Activated CD8-positive, alpha-beta memory T cell treated with anti-CD3 and anti-CD28 coated beads for 48 hours (primary cell): ENCODE data around the gene HLA-DRA.

Source experiments
- DNase-seq, 3 experiments: peaks; one replicate each; pipeline ENCODE4 v3.0.0-alpha.2; 2020; ENCODE audit warnings: low read depth in 2 of 3, low spot score in 2 of 3

HLA-DRA gene

DNA sequence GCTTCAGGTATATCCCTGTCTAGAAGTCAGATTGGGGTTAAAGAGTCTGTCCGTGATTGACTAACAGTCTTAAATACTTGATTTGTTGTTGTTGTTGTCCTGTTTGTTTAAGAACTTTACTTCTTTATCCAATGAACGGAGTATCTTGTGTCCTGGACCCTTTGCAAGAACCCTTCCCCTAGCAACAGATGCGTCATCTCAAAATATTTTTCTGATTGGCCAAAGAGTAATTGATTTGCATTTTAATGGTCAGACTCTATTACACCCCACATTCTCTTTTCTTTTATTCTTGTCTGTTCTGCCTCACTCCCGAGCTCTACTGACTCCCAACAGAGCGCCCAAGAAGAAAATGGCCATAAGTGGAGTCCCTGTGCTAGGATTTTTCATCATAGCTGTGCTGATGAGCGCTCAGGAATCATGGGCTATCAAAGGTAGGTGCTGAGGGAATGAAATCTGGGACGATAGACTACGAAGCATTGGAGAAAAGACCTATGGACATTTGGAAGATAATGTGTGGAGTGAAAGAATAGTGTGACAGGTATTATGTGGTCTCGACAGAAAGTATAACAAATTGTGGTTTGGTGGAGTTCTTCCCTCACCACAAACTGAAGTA is at the start of gene HLA-DRA:
Gene HLA-DRA (plus strand): TSS at position 286 of the 613 bp plus-strand sequence. CDS start 64 bp downstream, at position 350.
- DNase-seq: peak in 1 of 3 experiments; percentile 24

DNA sequence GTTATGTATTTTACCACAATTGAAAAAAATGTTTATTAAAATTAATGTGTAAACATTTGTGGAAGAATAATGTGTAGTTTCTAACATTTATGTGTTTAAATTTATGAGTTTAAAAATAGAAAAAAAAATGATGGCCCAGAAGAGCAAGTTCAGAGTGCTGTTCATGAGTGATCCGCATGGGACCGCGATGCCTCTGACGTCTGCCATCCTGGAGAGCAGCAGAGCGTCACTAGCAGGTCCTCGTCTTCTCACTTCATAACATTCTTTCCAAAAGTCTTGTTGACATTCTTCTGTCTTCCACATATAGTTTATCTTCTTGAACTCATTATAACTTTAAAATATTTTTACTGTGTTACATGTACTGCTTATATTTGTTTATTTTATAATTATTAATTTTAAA is 48.2 kb upstream of the HLA-DRA start:
- DNase-seq: no peak

DNA sequence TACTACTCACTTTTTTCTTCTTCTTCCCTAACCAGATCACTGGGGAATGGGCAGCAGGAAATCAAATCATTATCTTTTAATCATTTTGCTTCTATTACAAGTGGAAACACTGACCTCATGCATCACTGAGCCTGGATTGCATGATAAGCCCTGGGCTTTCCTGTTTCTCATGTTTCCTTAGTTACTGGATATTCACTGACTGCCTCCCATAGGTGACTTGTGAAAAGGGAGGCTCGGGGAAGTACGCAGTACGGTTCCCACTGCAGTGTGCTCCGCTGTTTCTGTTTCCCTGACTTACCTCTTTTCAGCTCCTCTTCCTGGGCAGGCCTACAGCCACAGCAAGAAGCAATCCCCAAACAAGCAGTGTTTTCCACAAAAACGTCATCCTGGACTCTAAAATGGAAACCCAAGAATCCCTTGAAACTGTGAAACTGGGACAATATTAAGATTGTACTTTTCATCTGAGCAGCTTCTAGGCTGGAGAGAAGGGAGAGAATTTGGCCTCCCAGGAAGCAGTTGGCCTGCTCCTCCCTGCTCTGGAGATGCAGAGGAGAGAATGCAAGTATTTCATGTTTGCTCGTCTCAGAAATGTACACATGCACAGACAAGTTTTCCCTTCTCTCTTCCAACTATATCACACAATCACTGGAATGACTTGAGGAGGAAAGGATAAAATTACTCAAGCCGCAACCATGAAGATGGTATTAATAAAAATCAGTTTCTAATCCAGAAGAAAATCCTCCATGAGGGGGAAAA is 45.8 kb upstream of the HLA-DRA start:
- no peak for DNase-seq

DNA sequence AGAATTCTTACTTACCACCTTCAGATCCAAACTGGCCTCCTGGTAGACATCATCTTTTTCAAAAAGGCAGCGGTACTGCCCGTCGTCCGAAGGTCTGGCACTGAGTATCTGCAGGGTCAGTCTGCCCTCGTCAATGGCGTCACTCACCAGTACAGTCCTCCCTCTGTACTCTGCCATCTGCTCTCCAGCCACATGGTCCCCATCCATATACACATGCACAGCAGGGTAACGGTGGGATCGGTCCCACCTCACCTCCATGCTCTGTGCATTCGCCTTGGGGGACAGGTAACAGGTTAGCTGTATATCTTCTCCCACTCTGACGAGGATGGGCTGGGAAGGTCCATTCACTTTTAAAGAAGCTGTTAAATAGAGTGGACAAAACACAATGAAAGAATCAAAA is 43.7 kb upstream of the HLA-DRA start:
- DNase-seq: no peak

DNA sequence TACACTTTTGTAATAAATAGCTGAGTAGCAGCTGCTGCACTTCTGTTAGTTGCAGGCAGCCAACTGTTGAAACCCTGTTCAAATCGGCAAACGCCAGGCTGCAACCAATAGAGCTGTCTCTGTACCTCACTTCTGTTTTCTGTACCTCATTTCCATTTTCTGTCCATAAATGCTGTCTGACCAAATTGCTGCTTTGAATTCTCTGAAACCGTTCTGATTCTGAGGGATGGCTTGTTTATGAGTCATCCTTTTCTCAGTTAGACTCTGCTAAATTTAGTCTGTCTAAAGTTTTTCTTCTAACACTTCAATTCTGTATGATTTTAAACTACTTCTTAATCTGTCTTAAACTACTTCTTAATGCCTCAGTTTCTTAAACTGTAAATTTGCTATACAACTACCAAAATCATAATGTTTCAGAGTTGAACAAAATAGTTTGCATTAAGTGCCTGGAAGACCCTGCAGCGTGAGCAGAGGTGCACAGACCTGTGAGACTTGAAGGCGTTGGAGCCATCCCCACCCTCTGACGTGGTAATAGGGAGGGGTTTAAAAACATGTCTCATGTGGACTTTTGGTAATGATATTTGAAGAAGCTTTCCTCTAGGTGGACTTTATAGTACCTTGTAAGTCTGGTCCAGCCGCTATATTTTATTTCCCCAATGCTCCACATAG is 42.3 kb upstream of the HLA-DRA start:
- DNase-seq: no peak

DNA sequence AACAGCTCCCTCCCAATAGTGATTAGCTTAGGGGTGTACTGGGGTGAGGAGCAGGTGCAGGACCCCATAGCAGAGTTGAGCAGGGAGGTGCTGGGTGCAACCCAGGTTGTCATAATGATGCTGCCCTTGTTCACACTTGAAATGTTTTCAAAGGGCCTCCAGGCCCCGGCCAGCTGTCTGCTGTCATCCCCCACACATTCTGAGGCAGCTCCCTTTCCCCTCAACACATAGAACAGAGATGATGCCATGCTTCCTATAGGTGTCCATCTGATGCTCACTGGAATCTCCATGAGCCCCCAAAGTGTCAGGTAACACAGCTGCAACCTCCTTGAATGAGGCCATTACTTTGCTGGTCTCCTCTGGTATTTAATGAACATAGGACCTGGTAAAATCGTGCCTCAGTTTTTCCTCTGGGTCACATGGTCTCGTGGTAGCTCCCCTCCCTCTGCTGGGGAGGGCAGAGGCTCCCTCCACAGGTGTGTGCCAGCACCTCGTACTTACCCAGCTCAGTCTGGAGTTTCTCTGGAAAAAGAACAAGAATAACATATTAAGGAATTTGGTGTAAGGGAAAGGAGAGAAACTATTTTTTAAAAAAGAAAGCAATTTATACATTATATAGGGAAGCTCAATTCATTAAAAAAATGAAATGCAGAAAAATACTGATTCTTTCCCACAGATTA is 38.3 kb upstream of the HLA-DRA start:
- no peak for DNase-seq

DNA sequence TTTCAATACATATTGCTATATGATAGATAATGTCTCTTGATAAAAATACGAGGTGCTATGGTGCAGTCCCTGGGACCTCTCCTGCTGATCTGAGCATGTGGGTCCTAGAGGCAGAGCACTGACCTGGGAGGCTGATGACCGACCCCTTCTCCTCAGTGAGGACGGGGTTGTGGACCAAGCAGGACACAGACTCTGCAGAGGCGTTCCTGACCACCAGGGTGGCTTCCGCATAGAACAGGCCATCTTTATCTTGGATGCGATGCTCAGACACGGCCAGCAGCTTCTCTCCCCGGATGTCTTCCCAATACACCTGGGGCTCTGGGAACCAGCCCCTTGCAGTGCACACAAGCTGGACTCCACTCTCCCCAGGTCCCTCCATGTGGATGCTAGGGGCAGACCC is 36.9 kb upstream of the HLA-DRA start:
- DNase-seq: no peak

DNA sequence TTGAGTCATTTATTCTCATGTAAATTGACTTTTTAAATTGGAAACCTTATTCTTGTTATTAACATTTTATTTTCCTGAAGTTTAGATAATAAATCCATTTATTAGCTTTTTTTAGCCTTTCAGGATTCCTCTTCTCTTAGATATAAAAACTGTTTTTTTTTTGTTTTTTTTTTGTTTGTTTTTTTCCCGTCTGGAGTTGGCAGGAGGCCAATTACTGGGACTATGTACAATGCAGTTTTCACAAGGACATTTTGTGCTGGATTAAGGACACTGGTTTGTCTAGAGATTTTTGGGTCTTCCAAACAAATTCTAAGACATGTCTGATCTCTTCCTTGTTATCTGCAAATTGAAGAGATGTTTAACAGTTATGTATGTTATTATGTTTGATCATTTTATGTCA is 34.0 kb upstream of the HLA-DRA start:
- DNase-seq: no peak

DNA sequence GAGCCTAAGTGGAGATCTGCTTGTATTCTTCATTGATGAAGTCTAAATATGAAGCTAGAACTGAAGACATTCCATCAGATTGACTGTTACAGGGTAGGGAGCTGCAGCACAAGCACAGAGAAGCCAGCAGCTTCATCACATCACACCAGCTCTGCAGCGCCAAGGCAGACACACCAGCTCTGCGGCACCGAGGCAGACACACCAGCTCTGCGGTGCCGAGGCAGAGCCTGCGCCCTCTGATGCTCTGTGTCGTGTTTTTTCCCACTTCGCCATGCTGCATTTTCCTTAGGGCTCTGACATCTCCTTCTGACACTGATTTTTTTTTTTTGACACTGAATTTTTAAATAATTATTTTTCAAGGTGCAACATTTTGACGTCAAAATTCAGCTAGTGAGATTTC is 33.5 kb upstream of the HLA-DRA start:
- no peak for DNase-seq

DNA sequence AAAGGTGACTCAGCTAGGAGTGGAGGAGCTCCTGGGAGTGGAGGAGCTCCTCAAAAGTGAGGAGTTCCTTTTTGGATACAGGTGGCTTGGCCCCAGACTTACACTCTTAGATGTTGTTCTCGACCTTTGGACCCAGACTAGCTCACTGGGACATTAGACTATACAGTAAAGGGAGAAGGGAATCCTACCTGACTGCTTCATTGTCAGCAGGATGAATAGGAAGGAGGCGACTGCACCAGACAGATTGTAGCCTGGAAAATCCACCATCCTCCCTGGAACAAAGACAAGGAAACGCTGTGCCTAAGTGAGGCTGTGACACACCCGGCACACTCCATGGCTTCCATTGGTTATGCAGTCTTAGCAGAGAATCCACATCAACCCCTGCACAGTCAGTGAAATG is 32.8 kb upstream of the HLA-DRA start, which contains the start of gene BTNL2:
Gene BTNL2 (minus strand): TSS at position 325 of the 400 bp plus-strand sequence. CDS start 58 bp downstream, at position 267.
- no peak for DNase-seq

DNA sequence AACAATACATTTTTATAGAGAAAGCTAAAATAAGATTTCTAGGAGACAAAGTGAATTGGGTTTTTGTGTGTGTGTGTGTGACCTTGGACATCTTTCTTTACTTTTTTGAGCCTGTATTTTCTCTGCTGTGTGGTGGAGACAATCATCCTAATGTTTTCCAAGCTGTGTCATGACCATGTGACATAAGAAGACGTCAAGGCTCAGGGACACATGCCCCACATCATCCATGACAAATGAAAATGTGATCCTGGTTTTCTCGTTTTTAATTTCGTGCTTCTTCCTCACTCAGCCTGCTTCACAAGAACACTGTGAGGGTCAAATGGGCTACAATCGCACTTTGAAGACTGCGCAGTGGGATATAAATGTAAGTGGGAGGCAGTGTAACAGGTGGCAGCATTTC is 28.8 kb upstream of the HLA-DRA start:
- DNase-seq: no peak

DNA sequence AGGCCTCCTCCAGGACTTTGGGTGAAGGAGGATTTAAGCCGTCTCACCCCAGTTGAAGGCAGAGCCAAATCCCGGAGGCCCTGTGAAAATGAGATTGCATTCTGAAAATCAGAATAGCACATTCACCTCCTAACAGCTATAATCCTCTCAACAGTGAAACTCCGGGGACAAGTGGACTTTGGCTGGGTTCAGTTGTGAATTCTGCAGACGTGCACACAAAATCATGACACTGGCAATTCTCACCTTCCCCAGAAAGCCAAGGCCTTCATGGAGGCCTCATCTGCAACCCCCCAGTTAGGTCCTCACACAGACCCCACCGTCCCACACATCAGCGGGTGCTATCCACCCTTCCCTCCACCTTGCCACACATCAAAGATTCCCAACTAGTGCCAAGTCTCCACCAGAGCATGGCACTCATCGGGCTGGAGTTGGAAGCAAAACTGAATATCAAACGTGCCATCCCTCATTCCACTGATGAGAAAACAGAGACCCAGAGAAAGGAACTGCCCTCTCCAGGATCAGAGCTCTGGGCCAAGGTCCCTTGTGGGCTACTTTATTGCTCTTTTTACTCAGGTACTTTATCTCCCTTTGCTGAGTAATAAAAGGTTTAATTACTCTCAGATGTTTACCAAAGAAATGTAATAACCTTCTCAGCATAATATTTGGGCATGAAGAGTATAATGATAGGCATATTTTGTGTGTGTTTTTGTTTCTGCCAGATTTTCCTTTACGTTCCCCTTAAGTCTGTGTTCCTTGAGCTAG is 27.9 kb upstream of the HLA-DRA start:
- DNase-seq: no peak

DNA sequence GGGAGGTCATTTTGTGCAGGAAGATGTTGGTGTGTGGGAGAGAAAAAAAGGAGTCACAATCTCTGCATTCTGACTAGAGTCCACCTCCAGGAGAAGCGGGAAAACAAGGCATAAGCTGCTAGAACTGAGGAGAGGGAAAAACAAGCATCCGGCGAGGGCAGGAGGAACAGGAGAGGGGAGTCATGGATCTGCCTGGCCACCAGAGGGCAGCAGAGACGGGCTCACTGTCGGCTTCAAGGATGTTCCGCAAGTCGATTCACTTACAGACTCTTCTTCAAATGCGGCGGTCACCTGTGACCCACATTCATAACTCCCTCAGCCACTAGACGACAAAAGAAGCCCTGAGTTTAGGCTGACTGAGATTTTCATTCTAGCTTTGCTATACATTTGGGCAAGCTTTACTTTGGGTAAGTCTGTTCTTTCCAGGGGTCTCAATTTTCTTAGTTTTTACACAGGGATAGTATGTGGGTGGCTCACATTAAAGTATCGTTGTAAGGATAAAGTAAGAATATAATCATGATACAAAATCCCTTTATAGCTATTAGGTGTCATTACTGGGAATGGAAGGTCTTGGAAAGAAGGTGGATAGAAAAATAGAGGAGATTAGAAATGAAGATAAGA is 26.1 kb upstream of the HLA-DRA start:
- peak; percentile 56 to 73 (median 60) for DNase-seq

DNA sequence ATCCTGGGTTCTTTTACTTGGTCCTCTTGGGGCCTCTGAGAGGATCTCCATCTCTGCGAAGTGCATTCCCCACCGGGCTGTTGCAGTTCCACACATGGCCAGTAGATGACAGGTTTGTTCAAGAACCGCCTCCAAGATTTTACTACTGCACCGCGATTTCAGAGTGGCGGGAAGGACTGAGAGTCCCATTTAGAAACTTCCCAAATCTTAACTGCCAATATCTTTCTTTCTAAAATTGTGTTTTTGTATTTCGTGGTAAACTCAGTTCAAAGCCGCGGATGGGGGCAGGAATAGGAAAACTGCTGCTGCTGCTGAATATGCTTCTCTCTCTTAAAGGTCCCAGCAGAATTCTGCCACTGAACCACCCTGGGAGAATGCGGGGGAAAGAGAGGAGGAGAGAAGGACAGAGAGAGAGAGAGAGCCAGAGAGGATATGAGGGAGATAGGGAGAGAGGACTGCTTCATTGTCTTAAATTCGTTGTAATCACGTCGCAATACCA is 24.1 kb upstream of the HLA-DRA start:
- DNase-seq: peak; percentile 32 to 51 (median 42)

DNA sequence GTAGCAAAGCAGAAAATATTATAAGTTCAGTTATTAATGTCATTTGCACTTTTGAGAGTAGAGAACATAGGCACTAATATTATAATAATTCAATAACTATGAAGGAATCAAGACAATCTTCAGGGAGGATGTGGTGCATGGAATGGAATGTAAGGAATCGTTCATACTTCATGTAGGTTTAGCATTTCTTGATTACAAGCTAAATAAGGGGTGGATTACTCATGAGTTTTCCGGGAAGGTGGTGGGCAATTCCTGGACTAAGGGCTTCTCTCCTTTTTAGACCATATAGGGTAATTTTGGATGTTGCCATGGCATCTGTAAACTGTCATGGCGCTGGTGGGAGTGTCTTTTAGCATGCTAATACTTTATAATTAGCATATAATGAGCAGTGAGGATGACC is 23.7 kb upstream of the HLA-DRA start:
- no peak for DNase-seq

DNA sequence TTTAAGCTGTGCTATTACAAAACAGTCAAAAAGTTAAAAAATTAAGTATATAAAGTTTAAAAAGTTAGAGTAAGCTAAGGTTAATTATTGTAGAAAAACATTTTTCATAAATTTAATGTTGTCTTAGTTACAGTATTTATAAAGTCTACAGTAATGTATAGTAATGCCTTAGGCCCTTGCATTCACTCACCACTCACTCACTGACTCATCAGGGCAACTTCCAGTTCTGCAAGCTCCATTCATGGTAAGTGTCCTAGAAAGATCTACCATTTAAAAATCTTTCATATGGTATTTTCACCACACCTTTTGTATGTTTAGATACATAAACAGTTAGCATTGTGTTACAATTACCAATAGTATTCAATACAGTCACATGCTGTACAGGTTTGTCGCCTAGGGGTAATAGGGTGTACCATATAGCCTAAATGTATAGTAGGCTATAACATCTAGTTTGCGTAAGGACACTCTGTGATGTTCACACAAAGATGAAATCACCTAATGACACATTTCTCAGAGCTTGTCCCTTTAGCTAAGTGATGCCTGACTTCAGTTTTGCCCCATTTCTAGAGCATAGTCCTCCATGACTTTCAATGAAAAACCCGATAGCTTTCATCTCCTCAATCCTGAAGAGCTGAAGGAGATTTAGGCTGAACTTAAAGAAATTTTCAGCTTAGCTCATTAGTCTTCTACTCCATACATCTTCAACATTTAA is 14.9 kb upstream of the HLA-DRA start:
- no peak for DNase-seq

DNA sequence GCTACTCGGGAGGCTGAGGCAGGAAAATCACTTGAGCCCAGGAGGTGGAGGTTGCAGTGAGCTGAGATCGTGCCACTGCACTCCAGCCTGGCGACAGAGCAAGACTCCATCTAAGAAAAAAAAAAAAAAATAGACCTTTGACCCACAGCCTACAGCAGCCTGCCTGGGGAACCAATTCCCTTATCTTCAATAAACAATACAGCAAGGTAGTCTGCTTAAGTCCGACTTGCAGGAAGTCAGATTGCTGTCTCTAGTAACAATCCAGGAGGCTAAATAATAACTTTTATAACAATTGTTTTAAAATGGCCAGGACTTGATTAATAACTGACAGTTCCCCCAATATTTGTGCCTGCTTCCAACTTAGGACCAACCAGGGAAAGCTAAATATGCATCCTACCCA is 13.3 kb upstream of the HLA-DRA start:
- no peak for DNase-seq

DNA sequence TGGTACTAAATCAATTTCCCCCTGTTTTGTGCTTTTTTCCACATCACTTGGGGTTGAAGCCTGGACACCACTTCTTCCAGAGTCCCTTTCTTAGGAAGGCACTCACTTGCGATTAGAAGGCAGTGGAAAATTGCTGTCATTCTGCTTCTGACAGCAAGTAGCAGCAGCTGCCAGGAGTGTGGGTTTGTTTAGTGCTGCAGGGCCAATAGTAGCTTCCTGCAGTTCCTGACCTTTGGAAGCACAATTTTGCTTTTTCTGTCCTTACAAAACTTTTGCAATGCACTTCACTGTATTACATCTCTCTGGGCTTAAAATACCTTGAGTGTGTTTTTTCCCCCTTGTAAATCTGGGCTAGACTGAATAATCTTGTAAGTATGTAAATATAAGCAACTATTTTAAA is 12.5 kb upstream of the HLA-DRA start:
- no peak for DNase-seq

DNA sequence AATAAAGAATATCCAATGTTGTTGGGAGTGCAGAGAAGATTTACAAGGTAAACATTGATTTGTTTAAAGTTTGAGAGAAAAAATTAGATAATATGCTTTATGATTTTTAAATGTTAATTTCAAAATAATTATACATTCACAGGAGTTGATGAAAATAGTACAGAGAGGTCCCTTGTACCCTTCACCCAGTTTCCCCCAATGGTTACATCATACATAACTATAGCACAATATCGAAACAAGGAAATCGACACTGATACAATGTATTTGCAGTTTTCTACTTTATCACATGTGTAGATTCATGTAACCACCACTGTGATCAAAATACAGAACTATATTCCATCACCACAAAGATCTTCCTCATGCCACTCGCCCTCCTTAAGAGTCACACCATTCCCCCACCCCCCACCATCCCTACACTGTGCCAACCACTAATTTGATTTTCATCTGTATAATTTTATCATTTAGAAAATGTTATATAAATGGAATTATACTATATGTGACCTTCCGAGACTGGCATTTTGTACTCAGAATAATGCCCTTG is 11.7 kb upstream of the HLA-DRA start:
- DNase-seq: no peak
